ENCODE measurements around the gene GREB1. TPM values are rescaled to one million over a fixed set of nuclear protein-coding genes. Genes with fewer than 3 reads are reported as not detected.

GREB1 gene
- total RNA-seq, 2 donors from 2014 or later, result 3.1 to 7.6 TPM

- no peaks in the 10 kb centered on the region for H3K4me1 ChIP-seq
- H3K27me3 ChIP-seq, result no peaks in the 10 kb centered on the region
- H3K4me3 ChIP-seq, result no peak overlapping the region
- DNase-seq (ENCODE audit: low spot score), result peak; percentile 44
- H3K36me3 ChIP-seq, result no peaks in the 10 kb centered on the region
- H3K9me3 ChIP-seq, result no peaks in the 10 kb centered on the region
- no peak for TF ChIP-seq CTCF (IDR thresholded peaks at IDR 0.05)
- H3K27ac ChIP-seq, result no peak overlapping the region
These were observed 17.2 kb downstream of the GREB1 start for GRCh38 chr2:11550901-11551568.

- no peak for TF ChIP-seq CTCF (IDR thresholded peaks at IDR 0.05)
- Histone ChIP-seq H3K4me1 (no peaks in the 10 kb centered on the region), H3K9me3 (no peaks in the 10 kb centered on the region), H3K27ac (no peak overlapping the region), H3K4me3 (no peak overlapping the region), H3K27me3 (no peaks in the 10 kb centered on the region), H3K36me3 (no peaks in the 10 kb centered on the region)
- DNase-seq (ENCODE audit: low spot score), result peak; percentile 47
These were observed 17.9 kb downstream of the GREB1 start for GRCh38 chr2:11551569-11552259.

DNA sequence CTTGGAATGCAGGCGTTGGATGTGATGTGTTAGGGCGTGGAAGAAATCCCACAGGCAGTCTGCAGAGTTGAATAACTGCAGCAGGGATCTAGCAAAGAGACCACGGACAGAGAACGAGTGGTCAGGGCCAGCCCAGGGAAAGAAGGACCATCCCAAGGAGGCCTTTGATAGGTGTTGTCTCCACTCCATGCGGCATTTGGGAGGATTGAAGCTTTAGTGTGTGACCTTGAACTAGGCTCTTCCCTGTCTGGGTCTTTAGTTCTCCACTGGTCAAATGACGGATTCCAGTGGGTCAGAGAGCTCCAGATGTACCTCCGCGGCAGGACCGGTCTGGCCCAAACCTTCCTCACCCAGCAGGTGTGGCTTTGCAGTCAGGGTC is 18.4 kb downstream of the GREB1 start:
- H3K27me3 ChIP-seq, result no peaks in the 10 kb centered on the region
- no peaks in the 10 kb centered on the region for H3K36me3 ChIP-seq
- H3K9me3 ChIP-seq, result no peaks in the 10 kb centered on the region
- H3K4me3 ChIP-seq, result no peak overlapping the region
- no peaks in the 10 kb centered on the region for H3K4me1 ChIP-seq
- H3K27ac ChIP-seq, result no peak overlapping the region
- peak; percentile 16 for DNase-seq (ENCODE audit: low spot score)
- TF ChIP-seq CTCF (IDR thresholded peaks at IDR 0.05), result no peak

DNA sequence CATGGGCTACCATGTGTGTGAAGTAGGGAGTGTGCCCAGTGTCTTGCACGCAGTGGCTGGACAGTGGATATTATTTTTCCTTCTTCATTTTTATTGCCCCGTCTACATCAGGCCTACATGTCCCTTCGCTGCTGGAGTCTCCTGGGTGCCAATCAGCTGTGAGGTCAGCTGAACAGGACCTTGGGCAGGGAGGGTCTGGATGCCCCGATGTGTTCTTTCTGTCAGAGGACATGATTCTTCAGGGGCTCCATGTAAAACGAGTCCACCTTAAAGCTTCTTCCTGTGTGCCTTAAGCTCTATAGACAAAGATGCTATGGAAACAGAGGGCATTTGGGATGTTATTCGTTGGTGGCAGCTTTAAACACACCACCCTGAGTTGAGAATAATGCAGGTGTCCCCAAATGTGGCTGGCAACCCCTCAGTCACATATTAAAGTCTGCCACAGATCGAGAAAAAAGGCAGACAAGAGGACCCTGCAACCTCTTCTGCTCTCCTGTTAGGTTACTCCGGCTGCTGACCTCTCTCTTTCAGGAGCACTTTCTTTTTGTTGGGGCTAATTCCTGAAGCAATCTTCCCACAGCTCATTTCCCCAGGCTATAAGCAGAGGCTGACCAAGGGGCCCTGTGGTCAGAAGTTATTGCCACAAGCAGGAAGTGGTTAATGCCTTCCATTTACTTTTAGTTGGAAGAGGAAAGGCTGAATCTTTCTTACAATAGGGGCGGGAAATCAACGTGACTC is 20.0 kb downstream of the GREB1 start:
- no peak overlapping the region for H3K27ac ChIP-seq
- no peak overlapping the region for H3K4me3 ChIP-seq

DNA sequence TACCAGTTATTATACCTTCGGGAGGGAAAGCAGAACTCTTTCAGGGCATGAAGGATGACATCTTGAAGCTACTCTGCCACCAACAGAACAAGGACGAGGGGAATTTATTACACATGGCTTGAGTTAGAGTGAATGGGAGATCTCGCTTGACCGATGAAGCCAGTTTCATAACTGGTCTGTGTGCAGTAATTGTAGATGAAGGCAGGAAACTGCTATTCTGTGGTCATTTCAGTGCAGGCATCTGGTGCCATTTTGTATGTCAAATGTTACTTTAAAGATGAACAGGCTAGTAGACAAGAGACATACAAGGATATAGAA is 20.5 kb downstream of the GREB1 start:
- DNase-seq (ENCODE audit: low spot score), result no peak
- H3K9me3 ChIP-seq, result no peaks in the 10 kb centered on the region

More for the DNA sequence above, 20.0 kb downstream of the GREB1 start:
- DNase-seq (ENCODE audit: low spot score), result peak; percentile 49
- Histone ChIP-seq H3K9me3 (no peaks in the 10 kb centered on the region), H3K36me3 (no peaks in the 10 kb centered on the region), H3K4me1 (no peaks in the 10 kb centered on the region), H3K27me3 (no peaks in the 10 kb centered on the region)
- TF ChIP-seq CTCF (IDR thresholded peaks at IDR 0.05), result no peak

More for the DNA sequence above, 20.5 kb downstream of the GREB1 start:
- Histone ChIP-seq H3K27ac (no peak overlapping the region), H3K4me3 (no peak overlapping the region), H3K36me3 (no peaks in the 10 kb centered on the region), H3K4me1 (no peaks in the 10 kb centered on the region), H3K27me3 (no peaks in the 10 kb centered on the region)
- no peak for TF ChIP-seq CTCF (IDR thresholded peaks at IDR 0.05)
